ENCODE results near the gene NPLOC4. TPM values are rescaled to one million over a fixed set of nuclear protein-coding genes. Genes with fewer than 3 reads are reported as not detected.
"Not testable (repeated sequence)": the region's sequence is repeated elsewhere in the genome, so short reads cannot be mapped to it uniquely, and the experiment has no call there.

NPLOC4 gene
- total RNA-seq, 2 experiments from 2014 or later: 67.0 to 68.6 TPM

DNA sequence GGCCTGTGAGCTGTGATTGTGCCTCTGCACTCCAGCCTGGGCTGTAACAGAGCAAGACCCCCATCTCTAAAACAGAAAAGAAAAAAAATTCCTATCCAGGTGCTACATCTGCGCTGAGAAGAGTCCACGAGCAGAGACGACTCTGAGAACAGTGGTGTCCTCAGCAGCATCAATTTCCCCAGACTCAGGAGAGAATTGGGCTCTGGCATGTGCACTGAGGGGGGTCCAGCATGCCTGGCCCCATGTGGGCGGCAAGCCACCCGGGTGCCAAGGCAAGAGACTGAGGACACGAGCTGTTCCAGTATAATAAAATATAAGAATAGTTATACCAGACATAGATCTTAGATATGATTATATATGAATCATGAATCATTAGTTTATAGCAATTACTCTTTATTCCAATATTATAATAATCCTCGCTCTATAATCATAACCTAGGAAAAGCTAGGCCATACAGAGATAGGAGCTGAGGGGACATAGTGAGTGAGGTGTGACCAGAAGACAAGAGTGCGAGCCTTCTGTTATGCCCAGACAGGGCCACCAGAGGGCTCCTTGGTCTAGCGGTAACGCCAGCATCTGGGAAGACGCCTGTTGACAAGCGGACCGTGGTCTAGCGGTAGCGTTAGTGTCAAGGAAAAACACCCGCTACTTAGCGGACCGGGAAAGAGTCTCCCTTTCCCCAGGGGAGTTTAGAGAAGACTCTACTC, 38.8 kb upstream of the NPLOC4 start:
- H3K4me3 Mint-ChIP-seq; H3K27ac Mint-ChIP-seq; intact Hi-C loops (cut with micrococcal nuclease); H3K9me3 Mint-ChIP-seq; H3K36me3 Mint-ChIP-seq (ENCODE audit: low read depth); H3K27me3 Mint-ChIP-seq (ENCODE audit: low read depth); H3K4me1 Mint-ChIP-seq (ENCODE audit: low read depth): not testable (repeated sequence)
- peak; percentile 47 for DNase-seq
- CTCF ChIA-PET: interaction anchor here (0.6 to 1.3 kb wide), 7 partner anchors 17 to 607 kb away, joined by 3 to 7 read pairs (median 3); partner anchors contain the start of gene PCYT2

DNA sequence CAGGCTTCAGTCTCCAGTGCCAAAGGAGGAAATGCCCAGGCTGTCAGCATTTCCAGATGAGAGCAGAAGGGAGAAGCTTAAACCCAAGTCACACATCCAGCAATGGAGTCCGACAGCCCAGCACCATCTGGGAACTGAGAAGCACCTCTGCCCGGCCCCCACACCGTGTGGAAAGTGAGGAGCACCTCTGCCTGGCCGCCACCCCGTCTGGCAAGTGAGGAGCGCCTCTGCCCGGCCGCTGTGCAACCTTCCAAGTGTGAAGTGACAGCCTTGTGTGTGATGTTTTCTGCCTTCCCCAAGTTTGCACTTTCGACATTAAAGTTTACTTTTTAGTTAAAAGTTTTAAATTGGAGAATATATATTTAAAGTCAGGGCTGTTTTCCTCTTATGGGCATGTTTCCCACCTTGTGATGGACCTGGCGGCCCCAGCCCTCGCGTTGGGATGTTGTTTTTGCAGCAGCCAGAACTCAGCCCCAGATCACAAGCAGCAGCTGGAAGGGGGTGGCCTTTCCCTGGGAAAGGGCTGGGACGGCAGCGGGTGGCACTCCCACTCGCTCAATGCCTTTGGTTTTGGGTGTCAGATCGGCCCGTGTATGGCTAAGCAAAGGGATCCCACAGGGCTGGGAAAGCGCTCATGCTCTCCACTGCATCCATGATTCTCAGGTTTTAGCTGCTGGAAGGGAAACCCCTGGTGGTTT, 36.8 kb upstream of the NPLOC4 start:
- no peaks in the 10 kb centered on the region for H3K9me3 Mint-ChIP-seq
- no peak overlapping the region for H3K27ac Mint-ChIP-seq
- peaks cover 16% of the 10 kb centered on the region for H3K36me3 Mint-ChIP-seq (ENCODE audit: low read depth)
- CTCF ChIA-PET: no interaction called here
- intact Hi-C loops (cut with micrococcal nuclease): no loop called here
- no peak for DNase-seq
- no peaks in the 10 kb centered on the region for H3K27me3 Mint-ChIP-seq (ENCODE audit: low read depth)
- no peak overlapping the region for H3K4me3 Mint-ChIP-seq
- peaks cover 6% of the 10 kb centered on the region for H3K4me1 Mint-ChIP-seq (ENCODE audit: low read depth)

DNA sequence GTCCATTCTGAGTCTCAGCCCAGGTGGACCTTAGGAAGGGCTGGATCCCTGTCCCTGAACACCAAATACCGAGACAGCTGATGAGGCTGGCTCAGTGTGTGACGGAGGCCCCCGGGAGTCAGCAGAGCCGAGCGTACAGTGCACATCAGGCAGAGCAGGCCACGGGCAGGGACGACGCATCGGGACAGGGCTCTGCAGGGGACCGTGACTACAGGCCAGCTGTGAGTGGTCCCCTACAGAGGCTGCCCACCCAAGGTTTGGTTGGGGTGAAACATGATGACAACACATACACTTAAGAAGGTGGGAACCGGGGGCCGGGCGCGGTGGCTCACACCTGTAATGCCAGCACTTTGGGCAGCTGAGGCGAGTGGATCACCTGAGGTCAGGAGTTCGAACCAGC, 36.0 kb upstream of the NPLOC4 start:
- Mint-ChIP-seq H3K27me3 (ENCODE audit: low read depth) (no peaks in the 10 kb centered on the region), H3K4me3 (no peak overlapping the region), H3K4me1 (ENCODE audit: low read depth) (peaks cover 11% of the 10 kb centered on the region), H3K9me3 (no peaks in the 10 kb centered on the region), H3K27ac (no peak overlapping the region), H3K36me3 (ENCODE audit: low read depth) (peaks cover 22% of the 10 kb centered on the region)
- CTCF ChIA-PET: no interaction called here
- intact Hi-C loops (cut with micrococcal nuclease): no loop called here
- no peak for DNase-seq

DNA sequence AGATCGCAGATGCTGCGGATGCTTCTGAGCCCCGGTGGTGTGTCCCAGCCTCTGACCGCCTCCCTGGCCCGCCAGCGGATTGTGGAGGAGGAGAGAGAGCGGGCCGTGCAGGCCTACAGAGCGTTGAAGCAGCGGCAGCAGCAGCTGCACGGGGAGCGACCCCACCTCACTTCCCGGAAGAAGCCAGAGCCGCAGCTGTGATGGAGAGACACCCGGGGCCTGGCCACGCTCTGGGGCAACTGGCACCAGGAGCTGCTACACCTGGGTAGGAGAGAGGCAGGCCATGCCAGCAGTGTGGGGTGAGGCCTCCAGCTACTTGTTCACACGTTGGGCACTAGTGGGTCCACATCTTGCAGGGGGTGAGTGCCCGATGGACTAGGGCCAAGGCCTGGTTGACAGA, 35.6 kb upstream of the NPLOC4 start:
- Mint-ChIP-seq H3K27ac (no peak overlapping the region), H3K36me3 (ENCODE audit: low read depth) (peaks cover 26% of the 10 kb centered on the region), H3K27me3 (ENCODE audit: low read depth) (no peaks in the 10 kb centered on the region), H3K4me3 (no peak overlapping the region), H3K9me3 (no peaks in the 10 kb centered on the region), H3K4me1 (ENCODE audit: low read depth) (peaks cover 16% of the 10 kb centered on the region)
- CTCF ChIA-PET: no interaction called here
- DNase-seq: no peak
- intact Hi-C loops (cut with micrococcal nuclease): no loop called here

DNA sequence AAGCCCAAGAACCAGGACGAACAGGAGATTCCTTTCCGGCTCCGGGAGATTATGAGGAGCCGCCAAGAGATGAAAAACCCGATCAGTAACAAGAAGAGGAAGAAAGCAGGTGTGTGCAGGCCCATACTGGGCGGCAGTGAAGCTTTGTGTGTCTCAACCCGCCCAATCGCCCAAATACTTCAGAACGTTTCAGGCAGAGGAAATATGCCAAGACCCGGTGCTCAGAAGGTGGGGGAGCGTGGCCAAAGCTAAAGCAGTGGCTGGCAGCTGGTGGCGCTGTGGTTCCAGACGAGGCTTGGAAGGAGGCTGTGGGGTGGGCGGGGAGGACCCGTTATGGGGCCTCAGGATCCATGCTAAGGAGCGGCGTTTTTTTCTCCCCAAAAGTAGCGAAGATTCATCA, 30.8 kb upstream of the NPLOC4 start:
- Mint-ChIP-seq H3K27me3 (ENCODE audit: low read depth) (no peaks in the 10 kb centered on the region), H3K27ac (peak overlapping the region; percentile 41), H3K4me3 (peak overlapping the region; percentile 99), H3K36me3 (ENCODE audit: low read depth) (peaks cover 42% of the 10 kb centered on the region), H3K4me1 (ENCODE audit: low read depth) (peaks cover 48% of the 10 kb centered on the region), H3K9me3 (no peaks in the 10 kb centered on the region)
- no peak for DNase-seq
- intact Hi-C loops (cut with micrococcal nuclease): loop anchor here (2.0 to 5.0 kb wide), 5 partner anchors 15 to 193 kb away; partner anchors contain the start of genes ACTG1, ARL16, FAAP100 and NPLOC4
- CTCF ChIA-PET: interaction anchor here (0.5 to 1.6 kb wide), 4 partner anchors 11 to 104 kb away, joined by 3 to 4 read pairs (median 3); no protein-coding TSS in a partner anchor

DNA sequence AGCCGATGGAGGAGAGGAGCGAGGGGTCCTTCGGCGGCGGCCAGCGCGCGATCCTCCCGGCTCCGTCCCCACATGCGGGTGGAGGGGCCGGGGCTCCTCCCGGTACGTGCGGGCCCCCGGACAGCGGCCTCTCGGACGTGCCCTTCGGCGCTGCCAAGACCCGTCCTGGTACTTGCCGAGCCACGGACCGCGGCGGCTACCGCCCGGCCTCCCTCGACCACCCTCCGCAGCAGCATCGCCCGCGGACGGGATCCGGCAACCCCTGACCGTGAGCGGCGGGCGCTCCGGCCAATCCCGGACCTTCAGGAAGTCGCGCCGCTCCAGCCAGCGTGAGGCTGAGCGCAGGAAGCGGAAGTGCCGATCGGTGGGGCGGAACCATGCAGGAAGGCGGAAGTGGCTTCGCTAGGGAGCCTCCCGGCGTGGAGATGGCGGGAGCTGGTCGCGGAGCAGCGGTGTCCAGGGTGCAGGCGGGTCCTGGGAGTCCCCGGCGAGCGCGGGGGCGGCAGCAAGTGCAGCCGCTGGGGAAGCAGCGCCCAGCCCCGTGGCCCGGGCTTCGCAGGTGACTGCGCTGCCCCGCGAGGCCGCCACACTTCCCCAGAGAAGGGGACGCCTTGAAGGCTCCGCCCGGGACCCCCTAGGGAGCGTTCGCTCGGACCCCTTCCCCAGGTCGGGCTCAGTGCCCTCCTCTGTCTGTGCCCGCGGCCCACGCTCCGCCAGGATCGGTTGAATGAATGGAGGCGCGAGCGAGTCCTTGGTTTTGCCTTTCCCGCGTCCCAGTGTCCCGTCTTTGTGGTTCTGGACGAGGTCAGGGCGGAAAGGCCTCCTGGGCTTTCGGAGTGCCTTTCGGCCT, 29.7 kb upstream of the NPLOC4 start, which contains the start of the genes CCDC137 and OXLD1:
TSS of gene CCDC137 (plus strand) at position 396 of the 850 bp plus-strand sequence. CDS start at position 426, 30 bp downstream.
TSS of gene OXLD1 (minus strand) at position 264 of the 850 bp plus-strand sequence. CDS start at position 236, 28 bp downstream.
- Mint-ChIP-seq H3K4me3 (peak within 1 kb of the TSS; percentile 99), H3K4me1 (ENCODE audit: low read depth) (peaks cover 52% of the 10 kb centered on the region), H3K9me3 (no peaks in the 10 kb centered on the region), H3K27me3 (ENCODE audit: low read depth) (no peaks in the 10 kb centered on the region), H3K27ac (peak within 1 kb of the TSS; percentile 96), H3K36me3 (ENCODE audit: low read depth) (peaks cover 42% of the 10 kb centered on the region)
- intact Hi-C loops (cut with micrococcal nuclease): loop anchor here (2.0 to 5.0 kb wide), 5 partner anchors 16 to 194 kb away; partner anchors contain the start of genes ACTG1, ARL16, FAAP100 and NPLOC4
- CTCF ChIA-PET: interaction anchor here (0.9 kb wide), 1 partner anchor 16 kb away, joined by 3 read pairs; no protein-coding TSS in a partner anchor
- DNase-seq: peak; percentile 97

DNA sequence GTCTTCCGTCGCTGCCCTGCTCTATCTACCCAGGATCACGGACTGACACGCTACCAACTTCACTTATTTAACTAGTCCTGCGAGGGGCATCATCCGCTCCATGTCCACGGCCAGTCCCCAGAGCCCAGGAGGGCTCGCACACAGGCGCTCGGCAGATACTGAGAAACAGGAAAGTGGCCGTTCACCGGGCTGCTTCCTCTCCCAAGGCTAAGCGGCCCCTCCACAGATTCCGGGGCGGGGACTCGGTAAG, 29.1 kb upstream of the NPLOC4 start:
- H3K9me3 Mint-ChIP-seq: no peaks in the 10 kb centered on the region
- H3K4me1 Mint-ChIP-seq (ENCODE audit: low read depth): peaks cover 52% of the 10 kb centered on the region
- intact Hi-C loops (cut with micrococcal nuclease): loop anchor here (2.0 to 5.0 kb wide), 5 partner anchors 17 to 195 kb away; partner anchors contain the start of genes ACTG1, ARL16, FAAP100 and NPLOC4
- H3K4me3 Mint-ChIP-seq: peak overlapping the region; percentile 99
- peak; percentile 23 for DNase-seq
- CTCF ChIA-PET: interaction anchor here (0.9 kb wide), 1 partner anchor 17 kb away, joined by 3 read pairs; no protein-coding TSS in a partner anchor
- peaks cover 37% of the 10 kb centered on the region for H3K36me3 Mint-ChIP-seq (ENCODE audit: low read depth)
- H3K27ac Mint-ChIP-seq: peak overlapping the region; percentile 96
- no peaks in the 10 kb centered on the region for H3K27me3 Mint-ChIP-seq (ENCODE audit: low read depth)

DNA sequence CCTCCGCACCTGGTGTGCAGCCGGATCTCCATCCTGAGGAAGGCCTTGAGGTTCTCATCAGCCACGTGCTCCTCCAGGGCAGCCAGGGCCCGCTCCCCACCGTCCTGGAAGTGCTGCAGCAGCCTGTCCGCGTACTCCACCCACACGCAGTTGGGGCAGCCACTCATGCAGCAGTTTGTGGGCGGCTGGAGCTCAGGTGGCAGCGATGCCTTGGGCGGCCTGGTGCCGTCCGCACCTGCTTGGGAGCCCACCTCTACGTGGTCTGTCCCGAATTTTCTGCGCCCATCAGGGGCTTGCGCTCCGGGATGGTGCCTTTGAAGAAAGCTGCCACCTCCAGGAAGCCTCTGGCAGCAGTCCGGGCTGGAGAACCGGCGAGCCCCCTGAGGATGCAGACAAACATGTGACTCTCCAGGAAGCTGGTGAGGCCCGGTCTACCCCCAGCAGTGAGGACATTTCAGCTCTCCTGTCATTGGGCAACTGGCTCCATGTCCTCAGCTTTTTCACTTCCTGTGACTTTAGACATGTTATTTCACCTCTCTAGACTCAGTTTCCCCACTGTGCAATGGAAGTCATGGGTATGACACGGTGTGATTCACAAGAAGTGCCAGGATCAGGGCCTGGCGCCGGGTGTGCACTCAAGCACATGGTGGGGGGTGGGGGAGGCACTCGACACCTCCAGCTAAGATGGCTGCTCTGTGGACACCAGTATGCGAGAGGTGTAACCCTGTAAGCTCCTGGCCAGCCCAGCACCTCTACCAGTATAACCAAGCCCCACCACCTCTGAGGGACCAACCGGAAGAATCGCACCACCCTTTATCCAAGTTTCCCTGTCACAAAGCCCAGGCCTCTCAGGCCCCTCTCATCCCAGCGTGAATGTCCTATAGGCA, 28.5 kb upstream of the NPLOC4 start:
- H3K27me3 Mint-ChIP-seq (ENCODE audit: low read depth): no peaks in the 10 kb centered on the region
- no peaks in the 10 kb centered on the region for H3K9me3 Mint-ChIP-seq
- H3K4me1 Mint-ChIP-seq (ENCODE audit: low read depth): peaks cover 52% of the 10 kb centered on the region
- intact Hi-C loops (cut with micrococcal nuclease): loop anchor here (2.0 to 5.0 kb wide), 5 partner anchors 17 to 195 kb away; partner anchors contain the start of genes ACTG1, ARL16, FAAP100 and NPLOC4
- peak overlapping the region; percentile 96 for H3K27ac Mint-ChIP-seq
- CTCF ChIA-PET: interaction anchor here (0.6 to 1.3 kb wide), 4 partner anchors 15 to 36 kb away, joined by 3 to 4 read pairs (median 3); no protein-coding TSS in a partner anchor
- peak; percentile 69 for DNase-seq
- H3K36me3 Mint-ChIP-seq (ENCODE audit: low read depth): peaks cover 37% of the 10 kb centered on the region
- peak overlapping the region; percentile 99 for H3K4me3 Mint-ChIP-seq

DNA sequence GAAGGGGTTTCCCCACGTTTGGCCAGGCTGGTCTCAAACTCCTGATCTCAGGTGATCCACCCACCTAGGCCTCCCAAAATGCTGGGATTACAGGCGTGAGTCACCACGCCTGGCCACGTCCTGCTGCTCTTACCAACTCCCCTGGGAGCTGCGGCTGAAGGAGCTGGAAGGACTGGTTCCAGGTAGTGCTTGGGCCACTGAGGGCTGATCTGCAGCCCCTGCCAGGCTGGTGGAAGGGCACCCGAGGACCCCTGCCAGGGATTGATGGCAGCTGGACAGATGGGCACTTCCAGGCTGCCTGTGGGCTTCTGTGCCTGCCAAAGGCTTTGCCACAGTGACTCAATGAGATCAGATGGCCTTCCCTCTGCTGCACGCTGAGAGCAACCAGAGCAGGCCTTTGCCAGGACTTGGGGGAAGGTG, 27.1 kb upstream of the NPLOC4 start:
- DNase-seq: peak; percentile 20

DNA sequence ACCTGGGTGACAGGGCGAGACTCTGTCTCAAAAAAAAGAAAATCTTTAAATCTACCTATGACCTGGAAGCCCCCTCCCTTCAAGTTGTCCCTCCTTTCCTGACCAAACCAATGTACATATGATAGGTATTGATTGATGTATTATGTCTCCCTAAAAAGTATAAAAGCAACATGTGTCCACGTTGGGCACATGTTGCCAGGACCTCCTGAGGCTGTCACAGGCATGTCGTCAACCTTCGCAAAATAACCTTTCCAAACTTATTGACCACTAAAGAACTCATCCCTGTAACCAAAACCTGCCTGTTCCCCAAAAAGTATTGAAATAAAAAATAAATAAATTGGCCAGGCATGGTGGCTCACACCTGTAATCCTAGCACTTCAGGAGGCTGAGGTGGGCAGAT, 25.1 kb upstream of the NPLOC4 start:
- H3K4me3 Mint-ChIP-seq: no peak overlapping the region
- H3K27me3 Mint-ChIP-seq (ENCODE audit: low read depth): no peaks in the 10 kb centered on the region
- H3K9me3 Mint-ChIP-seq: no peaks in the 10 kb centered on the region
- CTCF ChIA-PET: interaction anchor here (1.1 kb wide), 1 partner anchor 61 kb away, joined by 3 read pairs; no protein-coding TSS in a partner anchor
- H3K27ac Mint-ChIP-seq: no peak overlapping the region
- no peak for DNase-seq
- intact Hi-C loops (cut with micrococcal nuclease): no loop called here
- H3K4me1 Mint-ChIP-seq (ENCODE audit: low read depth): peaks cover 37% of the 10 kb centered on the region
- H3K36me3 Mint-ChIP-seq (ENCODE audit: low read depth): peaks cover 18% of the 10 kb centered on the region

More for the DNA sequence above, 27.1 kb upstream of the NPLOC4 start:
- Mint-ChIP-seq H3K27me3 (ENCODE audit: low read depth) (no peaks in the 10 kb centered on the region), H3K36me3 (ENCODE audit: low read depth) (peaks cover 30% of the 10 kb centered on the region), H3K4me1 (ENCODE audit: low read depth) (peaks cover 50% of the 10 kb centered on the region), H3K4me3 (peak overlapping the region; percentile 21), H3K27ac (peak overlapping the region; percentile 96), H3K9me3 (no peaks in the 10 kb centered on the region)
- intact Hi-C loops (cut with micrococcal nuclease): no loop called here
- CTCF ChIA-PET: interaction anchor here (0.7 kb wide), 1 partner anchor 67 kb away, joined by 3 read pairs; no protein-coding TSS in a partner anchor

DNA sequence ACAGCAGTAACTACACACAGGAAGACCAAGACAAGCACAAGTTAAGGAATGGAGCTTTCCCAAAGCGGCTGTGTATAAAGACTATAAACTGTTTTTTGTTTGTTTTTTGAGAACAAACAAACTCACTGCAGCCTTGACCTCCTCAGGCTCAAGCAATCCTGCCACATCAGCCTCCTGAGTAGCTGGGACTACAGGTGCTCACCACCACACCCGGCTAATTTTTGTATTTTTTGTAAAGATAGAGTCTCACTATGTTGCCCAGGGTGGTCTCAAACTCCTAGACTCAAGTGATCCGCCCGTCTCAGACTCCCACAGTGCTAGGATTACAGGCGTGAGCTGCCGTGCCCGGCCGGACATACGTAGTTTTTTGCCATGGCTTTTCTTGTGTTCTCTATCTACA, 23.5 kb upstream of the NPLOC4 start:
- no peaks in the 10 kb centered on the region for H3K9me3 Mint-ChIP-seq
- intact Hi-C loops (cut with micrococcal nuclease): no loop called here
- DNase-seq: no peak
- no peaks in the 10 kb centered on the region for H3K27me3 Mint-ChIP-seq (ENCODE audit: low read depth)
- no peak overlapping the region for H3K27ac Mint-ChIP-seq
- H3K36me3 Mint-ChIP-seq (ENCODE audit: low read depth): peaks cover 10% of the 10 kb centered on the region
- CTCF ChIA-PET: no interaction called here
- H3K4me3 Mint-ChIP-seq: no peak overlapping the region
- H3K4me1 Mint-ChIP-seq (ENCODE audit: low read depth): peaks cover 28% of the 10 kb centered on the region

Measured in activated naive CD4-positive, alpha-beta T cell treated with anti-CD3 and anti-CD28 coated beads for 36 hours (primary cell).